WTC11 (cell line): Measurements from ENCODE around the gene CCDC157. TPM values are rescaled to one million over a fixed set of nuclear protein-coding genes. Genes with fewer than 3 reads are reported as not detected.

Experiments used
- CBFB ChIP-seq: sonication (generic); formaldehyde crosslinking; IDR thresholded peaks from 2 replicates; pipeline ENCODE4 v1.8.1; 2022; ENCODE audit warnings: mild to moderate bottlenecking, low read depth, missing genetic modification reagents
- CREM ChIP-seq: sonication (generic); formaldehyde crosslinking; IDR thresholded peaks from 2 replicates; pipeline ENCODE4 v1.8.1; 2022; ENCODE audit warnings: mild to moderate bottlenecking, missing genetic modification reagents, moderate library complexity
- EMX1 ChIP-seq: fragments of 250-450 bp; sonication (Bioruptor Pico); IDR thresholded peaks from 2 replicates; pipeline ENCODE4 v1.8.0; 2021; ENCODE audit warnings: mild to moderate bottlenecking
- ETV6 ChIP-seq: sonication (generic); formaldehyde crosslinking; IDR thresholded peaks from 2 replicates; pipeline ENCODE4 v1.8.1; 2022; ENCODE audit warnings: mild to moderate bottlenecking, missing genetic modification reagents
- FOXP1 ChIP-seq: sonication (generic); formaldehyde crosslinking; IDR thresholded peaks from 2 replicates; pipeline ENCODE4 v1.8.0; 2022; ENCODE audit warnings: missing genetic modification reagents, mild to moderate bottlenecking, moderate library complexity, borderline replicate concordance
- GABPB1 ChIP-seq: sonication (generic); formaldehyde crosslinking; IDR thresholded peaks from 2 replicates; pipeline ENCODE4 v1.8.1; 2023; ENCODE audit warnings: mild to moderate bottlenecking, missing genetic modification reagents
- HMGA2 ChIP-seq: fragments of 250-450 bp; sonication (Bioruptor Pico); IDR thresholded peaks from 2 replicates; pipeline ENCODE4 v1.4.0; 2021; ENCODE audit warnings: mild to moderate bottlenecking, moderate library complexity
- JUN ChIP-seq: sonication (generic); formaldehyde crosslinking; IDR thresholded peaks from 2 replicates; pipeline ENCODE4 v1.8.0; 2023; ENCODE audit warnings: mild to moderate bottlenecking, missing genetic modification reagents
- MYBL2 ChIP-seq: sonication (generic); formaldehyde crosslinking; IDR thresholded peaks from 2 replicates; pipeline ENCODE4 v1.8.1; 2023; ENCODE audit warnings: mild to moderate bottlenecking, moderate library complexity, missing genetic modification reagents
- NFYB ChIP-seq: sonication (generic); formaldehyde crosslinking; conservative IDR thresholded peaks from 2 replicates; pipeline ENCODE4 v1.8.0; 2022; ENCODE audit warnings: low read depth, missing genetic modification reagents
- NR3C1 ChIP-seq: sonication (generic); formaldehyde crosslinking; conservative IDR thresholded peaks from 2 replicates; pipeline ENCODE4 v1.8.1; 2023; ENCODE audit warnings: low read depth, mild to moderate bottlenecking, missing genetic modification reagents
- RELA ChIP-seq: sonication (generic); formaldehyde crosslinking; IDR thresholded peaks from 2 replicates; pipeline ENCODE4 v1.8.1; 2022; ENCODE audit warnings: missing genetic modification reagents, mild to moderate bottlenecking, borderline replicate concordance
- SMAD3 ChIP-seq: sonication (generic); formaldehyde crosslinking; IDR thresholded peaks from 2 replicates; pipeline ENCODE4 v1.8.0; 2022; ENCODE audit warnings: missing genetic modification reagents, mild to moderate bottlenecking, borderline replicate concordance
- TEAD1 ChIP-seq: sonication (generic); formaldehyde crosslinking; IDR thresholded peaks from 2 replicates; pipeline ENCODE4 v1.8.0; 2022; ENCODE audit warnings: mild to moderate bottlenecking, missing genetic modification reagents
- ZNF219 ChIP-seq: sonication (generic); formaldehyde crosslinking; IDR thresholded peaks from 2 replicates; pipeline ENCODE4 v1.8.0; 2023; ENCODE audit warnings: missing genetic modification reagents, mild to moderate bottlenecking, borderline replicate concordance
- ZNF317 ChIP-seq: sonication (generic); formaldehyde crosslinking; IDR thresholded peaks from 2 replicates; pipeline ENCODE4 v1.8.1; 2023; ENCODE audit warnings: low read depth, mild to moderate bottlenecking, moderate library complexity, missing genetic modification reagents, borderline replicate concordance
- total RNA-seq: library from RNA; stranded (reverse); gene quantifications from 3 replicates; pipeline ENCODE4 v1.2.3, GENCODE V29; 2021
- TF ChIP-seq, protein P1 (sequence below): sonication (generic); formaldehyde crosslinking; IDR thresholded peaks from 2 replicates; pipeline ENCODE4 v1.8.1; 2023; ENCODE audit warnings: mild to moderate bottlenecking, moderate library complexity, missing genetic modification reagents
- TF ChIP-seq, protein P2 (sequence below): sonication (generic); formaldehyde crosslinking; conservative IDR thresholded peaks from 2 replicates; pipeline ENCODE4 v1.8.1; 2022; ENCODE audit warnings: mild to moderate bottlenecking, missing genetic modification reagents
- TF ChIP-seq, protein P3 (sequence below): sonication (generic); formaldehyde crosslinking; IDR thresholded peaks from 2 replicates; pipeline ENCODE4 v1.8.1; 2023; ENCODE audit warnings: mild to moderate bottlenecking, missing genetic modification reagents
- TF ChIP-seq, protein P4 (sequence below): sonication (generic); formaldehyde crosslinking; IDR thresholded peaks from 2 replicates; pipeline ENCODE4 v1.8.1; 2022; ENCODE audit warnings: mild to moderate bottlenecking, moderate library complexity, missing genetic modification reagents
- TF ChIP-seq, protein P5 (sequence below): sonication (generic); formaldehyde crosslinking; IDR thresholded peaks from 2 replicates; pipeline ENCODE4 v1.8.1; 2023; ENCODE audit warnings: mild to moderate bottlenecking, missing genetic modification reagents, moderate library complexity
- TF ChIP-seq, protein P6 (sequence below): sonication (generic); formaldehyde crosslinking; IDR thresholded peaks from 2 replicates; pipeline ENCODE4 v1.8.0; 2022; ENCODE audit warnings: missing genetic modification reagents
- TF ChIP-seq, protein P7 (sequence below): fragments of 200-600 bp; IDR thresholded peaks from 2 replicates; pipeline ENCODE4 v1.8.0; 2022; ENCODE audit warnings: antibody characterized with exemption
- TF ChIP-seq, protein P8 (sequence below): fragments of 250-450 bp; sonication (Bioruptor Pico); IDR thresholded peaks from 2 replicates; pipeline ENCODE4 v1.8.0; 2021; ENCODE audit warnings: mild to moderate bottlenecking

Gene CCDC157
- total RNA-seq, 1 experiment from 2014 or later = 6.5 TPM

DNA sequence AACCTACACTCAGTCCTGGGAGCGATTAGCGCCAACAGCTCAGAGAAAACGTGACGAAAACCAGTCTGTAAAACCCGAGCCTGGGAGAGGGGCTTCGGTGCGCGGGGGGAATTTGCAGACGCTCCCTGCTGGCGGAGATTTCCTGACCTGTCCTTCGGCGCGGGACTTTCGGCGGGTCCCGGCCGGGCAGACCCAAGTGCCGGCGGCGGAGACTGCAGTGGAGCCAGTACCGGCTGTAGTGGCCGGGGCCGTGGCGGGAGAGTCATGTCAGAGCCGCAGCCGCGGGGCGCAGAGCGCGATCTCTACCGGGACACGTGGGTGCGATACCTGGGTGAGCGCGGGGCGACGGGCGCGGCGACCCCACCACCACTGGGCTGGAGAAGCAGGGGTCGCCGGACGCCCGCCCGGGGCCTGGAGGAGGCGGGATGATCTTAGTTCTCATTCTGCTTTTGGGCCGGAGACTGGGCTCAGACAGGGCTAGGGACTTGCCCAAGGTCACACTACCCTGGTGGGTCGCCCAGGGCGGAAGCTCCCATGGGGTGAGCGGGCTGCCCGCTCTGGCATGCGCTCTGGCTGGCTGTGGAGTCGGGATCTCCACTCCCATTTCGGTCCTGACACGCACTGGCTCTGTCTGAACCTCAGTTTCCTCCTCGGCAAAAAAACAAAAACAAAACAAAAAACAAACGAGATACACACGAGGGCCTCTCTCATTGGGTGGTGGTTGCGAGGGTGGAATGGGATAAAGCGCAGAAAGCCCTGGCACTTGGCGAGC, 69.0 kb downstream of the CCDC157 start, which contains the start of gene MTFP1 (continued):
- TF ChIP-seq, protein P1, sequence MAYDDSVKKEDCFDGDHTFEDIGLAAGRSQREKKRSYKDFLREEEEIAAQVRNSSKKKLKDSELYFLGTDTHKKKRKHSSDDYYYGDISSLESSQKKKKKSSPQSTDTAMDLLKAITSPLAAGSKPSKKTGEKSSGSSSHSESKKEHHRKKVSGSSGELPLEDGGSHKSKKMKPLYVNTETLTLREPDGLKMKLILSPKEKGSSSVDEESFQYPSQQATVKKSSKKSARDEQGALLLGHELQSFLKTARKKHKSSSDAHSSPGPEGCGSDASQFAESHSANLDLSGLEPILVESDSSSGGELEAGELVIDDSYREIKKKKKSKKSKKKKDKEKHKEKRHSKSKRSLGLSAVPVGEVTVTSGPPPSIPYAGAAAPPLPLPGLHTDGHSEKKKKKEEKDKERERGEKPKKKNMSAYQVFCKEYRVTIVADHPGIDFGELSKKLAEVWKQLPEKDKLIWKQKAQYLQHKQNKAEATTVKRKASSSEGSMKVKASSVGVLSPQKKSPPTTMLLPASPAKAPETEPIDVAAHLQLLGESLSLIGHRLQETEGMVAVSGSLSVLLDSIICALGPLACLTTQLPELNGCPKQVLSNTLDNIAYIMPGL (CRISPR knock-in tag) = peak; percentile 72
- TF ChIP-seq HMGA2 (no peak), SMAD3 (CRISPR knock-in tag) (no peak), CBFB (CRISPR knock-in tag) (no peak), JUN (CRISPR knock-in tag) (no peak), RELA (CRISPR knock-in tag) (no peak), NR3C1 (CRISPR knock-in tag) (no peak), EMX1 (no peak), ETV6 (CRISPR knock-in tag) (0 out of 2 replicates have a peak, but pooled peaks have one; percentile 6), MYBL2 (CRISPR knock-in tag) (peak; percentile 67), ZNF317 (CRISPR knock-in tag) (no peak), FOXP1 (CRISPR knock-in tag) (no peak; the same call in 1 of the 2 replicates), CREM (peak; percentile 42; the same call in 1 of the 2 replicates), NFYB (CRISPR knock-in tag) (0 out of 2 replicates have a peak, but pooled peaks have one; percentile 13), GABPB1 (CRISPR knock-in tag) (0 out of 2 replicates have a peak, but pooled peaks have one; percentile 36), ZNF219 (no peak), TEAD1 (CRISPR knock-in tag) (peak; percentile 9; the same call in 1 of the 2 replicates)
- TF ChIP-seq, protein P2, sequence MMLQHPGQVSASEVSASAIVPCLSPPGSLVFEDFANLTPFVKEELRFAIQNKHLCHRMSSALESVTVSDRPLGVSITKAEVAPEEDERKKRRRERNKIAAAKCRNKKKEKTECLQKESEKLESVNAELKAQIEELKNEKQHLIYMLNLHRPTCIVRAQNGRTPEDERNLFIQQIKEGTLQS (CRISPR knock-in tag) = no peak
- TF ChIP-seq, protein P3, sequence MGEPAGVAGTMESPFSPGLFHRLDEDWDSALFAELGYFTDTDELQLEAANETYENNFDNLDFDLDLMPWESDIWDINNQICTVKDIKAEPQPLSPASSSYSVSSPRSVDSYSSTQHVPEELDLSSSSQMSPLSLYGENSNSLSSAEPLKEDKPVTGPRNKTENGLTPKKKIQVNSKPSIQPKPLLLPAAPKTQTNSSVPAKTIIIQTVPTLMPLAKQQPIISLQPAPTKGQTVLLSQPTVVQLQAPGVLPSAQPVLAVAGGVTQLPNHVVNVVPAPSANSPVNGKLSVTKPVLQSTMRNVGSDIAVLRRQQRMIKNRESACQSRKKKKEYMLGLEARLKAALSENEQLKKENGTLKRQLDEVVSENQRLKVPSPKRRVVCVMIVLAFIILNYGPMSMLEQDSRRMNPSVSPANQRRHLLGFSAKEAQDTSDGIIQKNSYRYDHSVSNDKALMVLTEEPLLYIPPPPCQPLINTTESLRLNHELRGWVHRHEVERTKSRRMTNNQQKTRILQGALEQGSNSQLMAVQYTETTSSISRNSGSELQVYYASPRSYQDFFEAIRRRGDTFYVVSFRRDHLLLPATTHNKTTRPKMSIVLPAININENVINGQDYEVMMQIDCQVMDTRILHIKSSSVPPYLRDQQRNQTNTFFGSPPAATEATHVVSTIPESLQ (CRISPR knock-in tag) = no peak
- TF ChIP-seq, protein P4, sequence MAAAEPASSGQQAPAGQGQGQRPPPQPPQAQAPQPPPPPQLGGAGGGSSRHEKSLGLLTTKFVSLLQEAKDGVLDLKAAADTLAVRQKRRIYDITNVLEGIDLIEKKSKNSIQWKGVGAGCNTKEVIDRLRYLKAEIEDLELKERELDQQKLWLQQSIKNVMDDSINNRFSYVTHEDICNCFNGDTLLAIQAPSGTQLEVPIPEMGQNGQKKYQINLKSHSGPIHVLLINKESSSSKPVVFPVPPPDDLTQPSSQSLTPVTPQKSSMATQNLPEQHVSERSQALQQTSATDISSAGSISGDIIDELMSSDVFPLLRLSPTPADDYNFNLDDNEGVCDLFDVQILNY (CRISPR knock-in tag) = peak; percentile 84; the same call in 1 of the 2 replicates
- TF ChIP-seq, protein P5, sequence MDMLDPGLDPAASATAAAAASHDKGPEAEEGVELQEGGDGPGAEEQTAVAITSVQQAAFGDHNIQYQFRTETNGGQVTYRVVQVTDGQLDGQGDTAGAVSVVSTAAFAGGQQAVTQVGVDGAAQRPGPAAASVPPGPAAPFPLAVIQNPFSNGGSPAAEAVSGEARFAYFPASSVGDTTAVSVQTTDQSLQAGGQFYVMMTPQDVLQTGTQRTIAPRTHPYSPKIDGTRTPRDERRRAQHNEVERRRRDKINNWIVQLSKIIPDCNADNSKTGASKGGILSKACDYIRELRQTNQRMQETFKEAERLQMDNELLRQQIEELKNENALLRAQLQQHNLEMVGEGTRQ (CRISPR knock-in tag) = peak; percentile 79
- TF ChIP-seq, protein P6, sequence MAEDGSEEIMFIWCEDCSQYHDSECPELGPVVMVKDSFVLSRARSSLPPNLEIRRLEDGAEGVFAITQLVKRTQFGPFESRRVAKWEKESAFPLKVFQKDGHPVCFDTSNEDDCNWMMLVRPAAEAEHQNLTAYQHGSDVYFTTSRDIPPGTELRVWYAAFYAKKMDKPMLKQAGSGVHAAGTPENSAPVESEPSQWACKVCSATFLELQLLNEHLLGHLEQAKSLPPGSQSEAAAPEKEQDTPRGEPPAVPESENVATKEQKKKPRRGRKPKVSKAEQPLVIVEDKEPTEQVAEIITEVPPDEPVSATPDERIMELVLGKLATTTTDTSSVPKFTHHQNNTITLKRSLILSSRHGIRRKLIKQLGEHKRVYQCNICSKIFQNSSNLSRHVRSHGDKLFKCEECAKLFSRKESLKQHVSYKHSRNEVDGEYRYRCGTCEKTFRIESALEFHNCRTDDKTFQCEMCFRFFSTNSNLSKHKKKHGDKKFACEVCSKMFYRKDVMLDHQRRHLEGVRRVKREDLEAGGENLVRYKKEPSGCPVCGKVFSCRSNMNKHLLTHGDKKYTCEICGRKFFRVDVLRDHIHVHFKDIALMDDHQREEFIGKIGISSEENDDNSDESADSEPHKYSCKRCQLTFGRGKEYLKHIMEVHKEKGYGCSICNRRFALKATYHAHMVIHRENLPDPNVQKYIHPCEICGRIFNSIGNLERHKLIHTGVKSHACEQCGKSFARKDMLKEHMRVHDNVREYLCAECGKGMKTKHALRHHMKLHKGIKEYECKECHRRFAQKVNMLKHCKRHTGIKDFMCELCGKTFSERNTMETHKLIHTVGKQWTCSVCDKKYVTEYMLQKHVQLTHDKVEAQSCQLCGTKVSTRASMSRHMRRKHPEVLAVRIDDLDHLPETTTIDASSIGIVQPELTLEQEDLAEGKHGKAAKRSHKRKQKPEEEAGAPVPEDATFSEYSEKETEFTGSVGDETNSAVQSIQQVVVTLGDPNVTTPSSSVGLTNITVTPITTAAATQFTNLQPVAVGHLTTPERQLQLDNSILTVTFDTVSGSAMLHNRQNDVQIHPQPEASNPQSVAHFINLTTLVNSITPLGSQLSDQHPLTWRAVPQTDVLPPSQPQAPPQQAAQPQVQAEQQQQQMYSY = no peak
- TF ChIP-seq, protein P7, sequence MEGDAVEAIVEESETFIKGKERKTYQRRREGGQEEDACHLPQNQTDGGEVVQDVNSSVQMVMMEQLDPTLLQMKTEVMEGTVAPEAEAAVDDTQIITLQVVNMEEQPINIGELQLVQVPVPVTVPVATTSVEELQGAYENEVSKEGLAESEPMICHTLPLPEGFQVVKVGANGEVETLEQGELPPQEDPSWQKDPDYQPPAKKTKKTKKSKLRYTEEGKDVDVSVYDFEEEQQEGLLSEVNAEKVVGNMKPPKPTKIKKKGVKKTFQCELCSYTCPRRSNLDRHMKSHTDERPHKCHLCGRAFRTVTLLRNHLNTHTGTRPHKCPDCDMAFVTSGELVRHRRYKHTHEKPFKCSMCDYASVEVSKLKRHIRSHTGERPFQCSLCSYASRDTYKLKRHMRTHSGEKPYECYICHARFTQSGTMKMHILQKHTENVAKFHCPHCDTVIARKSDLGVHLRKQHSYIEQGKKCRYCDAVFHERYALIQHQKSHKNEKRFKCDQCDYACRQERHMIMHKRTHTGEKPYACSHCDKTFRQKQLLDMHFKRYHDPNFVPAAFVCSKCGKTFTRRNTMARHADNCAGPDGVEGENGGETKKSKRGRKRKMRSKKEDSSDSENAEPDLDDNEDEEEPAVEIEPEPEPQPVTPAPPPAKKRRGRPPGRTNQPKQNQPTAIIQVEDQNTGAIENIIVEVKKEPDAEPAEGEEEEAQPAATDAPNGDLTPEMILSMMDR = 0 out of 2 replicates have a peak, but pooled peaks have one; percentile 3
- TF ChIP-seq, protein P8, sequence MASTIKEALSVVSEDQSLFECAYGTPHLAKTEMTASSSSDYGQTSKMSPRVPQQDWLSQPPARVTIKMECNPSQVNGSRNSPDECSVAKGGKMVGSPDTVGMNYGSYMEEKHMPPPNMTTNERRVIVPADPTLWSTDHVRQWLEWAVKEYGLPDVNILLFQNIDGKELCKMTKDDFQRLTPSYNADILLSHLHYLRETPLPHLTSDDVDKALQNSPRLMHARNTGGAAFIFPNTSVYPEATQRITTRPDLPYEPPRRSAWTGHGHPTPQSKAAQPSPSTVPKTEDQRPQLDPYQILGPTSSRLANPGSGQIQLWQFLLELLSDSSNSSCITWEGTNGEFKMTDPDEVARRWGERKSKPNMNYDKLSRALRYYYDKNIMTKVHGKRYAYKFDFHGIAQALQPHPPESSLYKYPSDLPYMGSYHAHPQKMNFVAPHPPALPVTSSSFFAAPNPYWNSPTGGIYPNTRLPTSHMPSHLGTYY = no peak
